HG03575 (cell line): ENCODE measurements around the gene TINAGL1.
"Not testable (repeated sequence)": the region's sequence is repeated elsewhere in the genome, so short reads cannot be mapped to it uniquely, and the experiment has no call there.

Experiments used
- ATAC-seq: cut with Tn5 transposase; IDR thresholded peaks from one replicate; pipeline ENCODE4 v1.9.1; 2021; ENCODE audit not compliant: unreplicated experiment, insufficient number of reproducible peaks, low FRiP score; ENCODE audit errors: extremely low read depth

TINAGL1 gene

DNA sequence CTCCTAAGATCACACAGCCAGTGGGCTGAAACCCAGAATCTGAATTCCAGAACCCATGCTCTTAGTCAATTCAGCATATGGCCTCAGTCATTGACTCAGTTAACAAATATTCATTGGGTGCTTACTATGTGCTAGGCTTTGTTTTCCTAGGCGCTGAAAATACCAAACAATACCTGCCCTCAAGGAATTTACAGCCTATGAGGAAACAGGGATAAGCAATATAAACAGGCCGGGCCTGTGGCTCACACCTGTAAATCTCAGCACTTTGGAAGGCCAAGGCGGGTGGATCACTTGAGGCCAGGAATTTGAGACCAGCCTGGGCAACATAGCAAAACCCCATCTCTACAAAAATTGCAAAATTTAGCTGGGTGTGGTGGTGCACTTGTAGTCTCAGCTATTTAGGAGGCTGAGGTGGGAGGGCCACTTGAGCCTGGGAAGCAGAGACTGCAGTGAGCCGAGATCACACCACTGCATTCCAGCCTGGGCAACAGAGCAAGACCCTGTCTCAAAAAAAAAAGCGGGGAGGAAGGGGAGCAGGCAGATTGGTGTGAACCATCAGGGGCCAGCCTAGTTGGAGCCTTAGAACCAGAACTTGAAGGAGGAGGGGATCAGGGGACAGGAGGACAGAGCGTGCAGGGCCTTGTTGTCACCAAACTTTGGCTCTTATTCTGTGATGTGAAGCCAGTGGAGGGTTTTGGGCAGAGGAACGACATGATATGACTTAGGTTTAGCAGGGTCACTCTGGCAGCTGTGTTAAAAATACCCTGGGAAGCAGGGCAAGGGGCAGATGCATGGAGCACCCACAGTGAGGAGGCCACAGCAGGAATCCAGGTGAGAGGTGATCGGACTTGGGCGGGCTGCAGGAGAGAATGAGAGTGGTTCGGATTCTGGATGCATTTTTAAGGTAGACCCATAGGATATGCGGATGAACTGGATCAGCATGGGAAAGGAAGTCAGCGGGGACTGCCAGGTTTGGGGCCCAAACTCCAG is 5.8 kb downstream of the TINAGL1 start:
- ATAC-seq: no peak

DNA sequence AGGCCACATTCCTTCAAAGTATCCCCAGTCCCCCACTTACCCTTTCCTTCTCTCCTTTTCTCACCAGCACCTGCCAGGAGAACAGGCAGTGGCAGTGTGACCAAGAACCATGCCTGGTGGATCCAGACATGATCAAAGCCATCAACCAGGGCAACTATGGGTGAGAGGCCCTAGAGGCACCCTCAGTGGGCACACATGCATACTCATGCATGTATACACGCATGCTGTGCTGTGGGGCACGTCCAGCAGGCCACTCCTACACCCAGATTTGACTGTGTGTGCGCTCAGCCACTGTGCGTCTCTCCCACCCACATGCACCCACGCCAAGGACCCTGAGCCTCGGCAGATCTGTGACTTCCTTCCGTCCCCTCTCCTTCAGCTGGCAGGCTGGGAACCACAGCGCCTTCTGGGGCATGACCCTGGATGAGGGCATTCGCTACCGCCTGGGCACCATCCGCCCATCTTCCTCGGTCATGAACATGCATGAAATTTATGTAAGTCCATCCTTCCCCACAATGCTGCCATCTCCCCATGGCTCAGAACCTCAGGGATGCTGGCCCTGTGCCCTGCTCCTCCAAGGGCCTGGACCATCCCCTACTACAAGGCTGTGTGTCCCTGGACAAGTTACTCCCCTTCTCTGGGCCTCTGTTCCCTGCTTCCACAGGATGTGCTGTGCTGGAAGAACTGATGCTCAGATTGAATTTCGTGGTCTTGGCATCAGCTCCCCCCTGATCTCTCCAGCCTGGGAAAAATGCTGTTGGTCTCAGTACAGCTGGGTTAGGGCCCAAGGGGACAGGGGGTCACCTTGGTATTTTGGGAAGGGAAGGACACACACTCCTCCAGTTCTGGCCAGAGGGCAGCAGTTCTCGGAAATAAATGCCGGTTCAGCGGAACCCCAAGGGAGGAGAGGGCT is 7.0 kb downstream of the TINAGL1 start:
- no peak for ATAC-seq

DNA sequence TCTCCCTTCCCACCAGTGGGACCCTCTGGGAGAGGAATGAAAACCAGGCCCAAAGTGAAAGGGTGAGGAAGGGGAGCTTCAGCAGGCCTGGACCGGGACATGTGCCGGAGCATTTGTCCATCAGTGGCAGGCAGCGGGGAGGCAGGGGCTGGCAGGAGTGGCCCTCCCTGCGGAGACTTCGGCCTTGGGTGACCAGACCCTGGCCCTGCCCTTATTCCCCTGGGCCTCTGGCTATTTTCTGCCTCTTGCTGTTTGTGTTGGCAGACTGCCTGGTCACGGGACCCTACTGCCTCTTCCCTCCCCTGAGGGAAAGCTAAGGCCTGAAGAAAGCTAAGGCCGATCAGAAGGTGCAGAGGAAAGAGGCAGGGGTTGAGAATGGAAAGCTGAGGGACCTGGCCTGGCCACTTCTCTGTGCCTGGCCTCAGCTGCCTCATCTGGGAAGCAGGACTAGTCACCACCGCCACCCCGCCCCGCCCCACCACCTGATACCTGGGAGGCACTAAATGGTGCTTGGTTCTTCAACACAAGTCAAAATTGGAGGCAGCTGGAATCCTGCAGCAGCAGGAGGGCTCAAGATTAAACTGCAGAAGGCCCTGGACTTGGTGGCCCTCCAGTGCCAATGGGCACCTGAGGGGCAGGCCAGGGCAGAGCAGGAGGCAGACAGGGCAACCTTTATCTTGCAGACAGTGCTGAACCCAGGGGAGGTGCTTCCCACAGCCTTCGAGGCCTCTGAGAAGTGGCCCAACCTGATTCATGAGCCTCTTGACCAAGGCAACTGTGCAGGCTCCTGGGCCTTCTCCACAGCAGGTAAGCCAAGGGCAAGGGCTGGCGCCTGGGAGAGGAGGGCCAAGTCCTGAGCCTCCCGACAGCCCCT is 7.9 kb downstream of the TINAGL1 start:
- no peak for ATAC-seq

DNA sequence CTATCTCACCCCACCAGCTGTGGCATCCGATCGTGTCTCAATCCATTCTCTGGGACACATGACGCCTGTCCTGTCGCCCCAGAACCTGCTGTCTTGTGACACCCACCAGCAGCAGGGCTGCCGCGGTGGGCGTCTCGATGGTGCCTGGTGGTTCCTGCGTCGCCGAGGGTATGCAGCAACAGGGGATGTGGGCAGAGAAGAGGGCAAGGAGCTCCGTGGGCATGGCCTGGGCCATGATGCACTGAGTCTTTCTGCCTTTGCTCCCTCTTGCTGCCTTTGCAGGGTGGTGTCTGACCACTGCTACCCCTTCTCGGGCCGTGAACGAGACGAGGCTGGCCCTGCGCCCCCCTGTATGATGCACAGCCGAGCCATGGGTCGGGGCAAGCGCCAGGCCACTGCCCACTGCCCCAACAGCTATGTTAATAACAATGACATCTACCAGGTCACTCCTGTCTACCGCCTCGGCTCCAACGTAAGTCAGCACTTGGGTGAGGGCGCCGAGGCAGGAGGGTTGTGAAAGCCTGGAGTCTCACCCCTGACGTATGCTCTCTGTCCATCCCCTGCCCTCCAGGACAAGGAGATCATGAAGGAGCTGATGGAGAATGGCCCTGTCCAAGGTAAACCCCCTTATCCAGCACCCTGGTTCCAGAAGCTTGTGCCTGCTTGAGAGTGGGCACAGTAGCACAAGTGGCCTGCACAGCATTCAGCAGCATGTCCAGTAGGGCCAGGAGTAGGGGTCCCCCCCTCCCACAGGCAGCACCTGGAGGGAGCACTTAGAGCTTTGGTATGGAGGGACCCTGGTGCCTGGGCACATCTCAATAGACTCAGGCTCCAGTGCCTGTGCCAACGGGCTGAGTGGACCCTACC is 8.8 kb downstream of the TINAGL1 start:
- ATAC-seq: no peak

DNA sequence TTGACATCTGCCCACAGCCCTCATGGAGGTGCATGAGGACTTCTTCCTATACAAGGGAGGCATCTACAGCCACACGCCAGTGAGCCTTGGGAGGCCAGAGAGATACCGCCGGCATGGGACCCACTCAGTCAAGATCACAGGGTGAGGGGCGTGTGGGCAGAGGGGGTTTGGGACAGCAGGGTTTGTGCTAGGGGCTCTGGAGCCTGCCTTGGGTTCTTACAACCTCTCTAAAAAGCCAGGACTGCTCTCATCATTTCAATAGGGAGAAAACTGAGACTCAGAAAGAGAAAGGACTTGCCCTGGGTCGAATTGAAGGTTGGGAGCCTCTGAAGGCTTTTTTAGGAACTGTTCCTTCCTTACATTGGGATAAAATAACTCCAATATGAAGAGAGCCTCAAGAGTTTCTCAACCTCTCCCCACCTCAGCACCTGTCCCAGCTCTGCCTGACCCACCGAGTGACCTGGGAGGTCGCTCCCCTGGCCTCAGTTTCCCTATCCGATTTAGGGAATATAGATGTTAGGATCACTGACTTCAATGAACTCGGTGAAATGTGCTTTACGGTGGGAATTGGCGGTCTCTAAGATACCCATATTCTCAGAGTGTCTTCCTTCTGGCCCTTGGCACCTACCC is 9.5 kb downstream of the TINAGL1 start:
- ATAC-seq: no peak

DNA sequence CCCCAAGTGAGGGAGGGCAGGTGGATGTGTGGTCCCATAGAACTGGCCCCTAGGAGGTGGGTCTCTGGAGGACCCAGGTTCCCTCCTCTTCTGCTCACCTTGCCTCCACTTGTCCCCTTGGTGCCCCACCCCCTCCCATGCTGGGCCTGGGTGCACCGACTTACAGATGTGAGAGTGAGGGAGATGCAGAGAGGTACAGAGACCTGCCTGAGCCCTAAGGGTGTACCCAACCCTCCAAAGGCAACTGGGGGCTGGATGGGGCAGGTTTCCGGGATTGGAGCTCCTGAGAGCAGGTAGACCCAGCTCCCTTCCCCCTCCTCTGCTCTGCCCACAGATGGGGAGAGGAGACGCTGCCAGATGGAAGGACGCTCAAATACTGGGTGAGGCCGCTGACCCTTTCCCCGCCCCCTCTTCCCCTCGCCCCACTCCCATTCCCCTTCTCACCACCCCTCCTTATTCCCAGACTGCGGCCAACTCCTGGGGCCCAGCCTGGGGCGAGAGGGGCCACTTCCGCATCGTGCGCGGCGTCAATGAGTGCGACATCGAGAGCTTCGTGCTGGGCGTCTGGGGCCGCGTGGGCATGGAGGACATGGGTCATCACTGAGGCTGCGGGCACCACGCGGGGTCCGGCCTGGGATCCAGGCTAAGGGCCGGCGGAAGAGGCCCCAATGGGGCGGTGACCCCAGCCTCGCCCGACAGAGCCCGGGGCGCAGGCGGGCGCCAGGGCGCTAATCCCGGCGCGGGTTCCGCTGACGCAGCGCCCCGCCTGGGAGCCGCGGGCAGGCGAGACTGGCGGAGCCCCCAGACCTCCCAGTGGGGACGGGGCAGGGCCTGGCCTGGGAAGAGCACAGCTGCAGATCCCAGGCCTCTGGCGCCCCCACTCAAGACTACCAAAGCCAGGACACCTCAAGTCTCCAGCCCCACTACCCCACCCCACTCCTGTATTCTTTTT is 10.3 kb downstream of the TINAGL1 start:
- ATAC-seq: no peak

DNA sequence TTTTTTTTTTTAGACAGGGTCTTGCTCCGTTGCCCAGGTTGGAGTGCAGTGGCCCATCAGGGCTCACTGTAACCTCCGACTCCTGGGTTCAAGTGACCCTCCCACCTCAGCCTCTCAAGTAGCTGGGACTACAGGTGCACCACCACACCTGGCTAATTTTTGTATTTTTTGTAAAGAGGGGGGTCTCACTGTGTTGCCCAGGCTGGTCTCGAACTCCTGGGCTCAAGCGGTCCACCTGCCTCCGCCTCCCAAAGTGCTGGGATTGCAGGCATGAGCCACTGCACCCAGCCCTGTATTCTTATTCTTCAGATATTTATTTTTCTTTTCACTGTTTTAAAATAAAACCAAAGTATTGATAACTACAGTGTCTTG is 11.0 kb downstream of the TINAGL1 start:
- ATAC-seq: not testable (repeated sequence)

DNA sequence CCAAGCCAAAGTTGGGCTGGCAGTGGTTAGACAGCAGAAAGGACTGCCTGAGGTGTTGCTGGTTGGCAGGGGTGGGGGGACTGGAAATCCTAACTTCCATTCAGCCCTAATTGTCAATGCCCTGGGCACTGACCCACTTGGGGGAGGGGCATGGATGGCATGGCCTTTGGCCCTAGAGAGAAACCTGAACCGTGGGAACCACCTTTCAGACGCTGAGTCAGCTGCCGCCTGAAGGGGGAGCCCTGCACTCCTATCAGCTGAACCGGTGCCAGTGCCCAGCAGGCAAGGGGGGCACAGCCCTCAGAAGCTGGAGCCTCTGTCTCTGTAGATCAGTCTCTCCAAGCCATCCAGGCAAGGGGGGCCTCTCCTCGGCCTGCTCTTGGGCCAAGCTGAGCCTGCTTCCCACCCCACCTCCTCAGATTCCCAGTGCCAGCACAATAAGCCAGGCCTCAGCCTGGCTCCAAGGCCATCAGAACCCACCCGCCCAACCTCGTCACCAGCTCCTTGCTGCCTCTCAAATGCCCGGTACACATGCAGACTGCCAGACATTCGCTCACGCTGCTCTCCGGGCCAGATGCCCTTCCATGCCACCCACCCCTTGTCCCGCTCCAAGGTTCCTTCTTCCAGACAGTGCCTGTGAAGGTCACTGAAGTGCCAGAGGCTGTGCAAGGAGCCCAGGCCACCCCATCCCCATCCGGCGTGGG is 11.6 kb downstream of the TINAGL1 start:
- ATAC-seq: no peak

DNA sequence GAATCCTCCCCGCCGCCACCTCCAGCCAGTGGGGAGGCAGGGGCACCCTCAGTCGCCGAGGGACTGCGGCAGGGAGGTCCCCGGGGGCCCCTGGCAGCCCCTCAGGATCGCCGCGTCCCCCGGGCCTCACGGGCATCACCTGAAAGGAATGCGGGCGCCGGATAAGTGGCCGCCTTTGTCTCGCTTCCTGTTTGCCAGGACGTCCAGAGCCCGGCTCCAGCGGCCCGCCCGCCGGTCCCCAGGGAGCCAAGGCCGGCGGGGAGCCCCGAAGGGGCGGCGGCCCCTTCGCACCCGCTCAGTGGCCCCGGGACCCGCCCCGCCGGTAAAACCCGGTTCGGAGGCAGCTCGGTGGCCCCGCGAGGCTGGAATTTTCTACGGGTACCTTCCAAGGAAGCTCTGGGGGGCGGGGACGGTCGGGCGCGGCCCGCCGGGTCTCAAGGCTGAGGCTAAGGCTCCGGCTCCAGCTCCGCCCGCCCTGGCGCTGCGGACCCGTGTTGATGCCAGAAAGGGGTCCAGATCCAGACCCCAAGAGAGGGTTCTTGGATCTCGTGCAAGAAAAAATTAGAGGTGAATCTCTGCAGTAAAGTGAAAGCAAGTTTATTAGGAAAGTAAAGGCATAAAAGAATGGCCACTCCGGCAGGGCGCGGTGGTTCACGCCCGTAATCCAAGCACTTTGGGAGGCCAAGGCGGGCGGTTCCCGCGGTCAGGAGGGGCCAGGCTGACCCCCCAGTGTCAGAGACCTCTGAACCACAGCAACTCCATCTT is 12.6 kb downstream of the TINAGL1 start:
- no peak for ATAC-seq

DNA sequence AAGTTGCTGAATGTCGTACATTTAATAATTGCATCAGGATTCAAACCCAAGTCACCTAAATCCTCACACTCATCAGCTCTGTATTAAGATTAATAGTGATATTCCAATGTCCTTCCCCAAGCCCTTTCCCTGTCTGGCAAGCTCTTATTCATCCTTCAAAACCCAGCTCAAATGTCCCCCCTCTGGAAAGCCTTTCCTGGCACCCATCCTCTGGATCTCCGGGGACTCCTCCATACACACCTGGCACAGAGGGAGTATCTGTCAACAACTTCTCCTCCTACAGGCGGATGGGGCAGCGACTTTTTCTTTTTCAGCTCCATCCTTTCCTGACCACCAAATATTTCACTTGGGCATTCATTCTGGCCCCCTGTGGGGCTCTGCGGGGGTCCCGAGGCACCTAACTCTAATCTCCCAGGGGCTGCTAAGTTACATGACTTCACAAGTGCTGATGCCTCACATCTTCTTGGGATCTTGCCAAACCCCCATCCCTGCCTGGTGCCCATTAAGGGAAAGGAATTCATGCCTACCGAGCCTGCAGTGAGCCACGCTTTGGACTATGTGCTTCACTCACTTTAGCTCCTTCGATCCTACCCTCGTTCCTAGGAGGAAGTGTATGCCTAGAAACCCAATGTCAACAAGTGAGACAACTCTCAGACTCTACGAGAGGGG is 15.2 kb downstream of the TINAGL1 start:
- ATAC-seq: no peak

DNA sequence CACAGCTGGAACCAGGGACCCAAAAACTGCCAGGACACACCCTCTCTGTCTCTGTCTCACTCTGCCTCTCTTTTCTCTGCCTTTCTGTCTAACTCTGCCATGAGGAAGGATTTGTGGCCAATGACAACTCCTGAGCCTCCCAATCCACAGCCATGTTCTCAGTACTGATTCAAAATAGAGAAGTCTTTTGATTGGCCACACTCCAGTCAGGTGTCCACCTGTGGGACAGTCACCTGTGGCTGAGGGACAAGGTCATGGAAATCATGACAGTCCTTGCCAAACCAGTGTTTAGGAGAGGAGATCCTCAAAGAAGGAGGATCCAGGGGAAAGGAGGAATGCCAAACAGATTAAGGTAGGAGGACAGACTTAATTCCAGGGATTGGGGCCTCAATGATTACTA is 15.8 kb downstream of the TINAGL1 start:
- no peak for ATAC-seq

DNA sequence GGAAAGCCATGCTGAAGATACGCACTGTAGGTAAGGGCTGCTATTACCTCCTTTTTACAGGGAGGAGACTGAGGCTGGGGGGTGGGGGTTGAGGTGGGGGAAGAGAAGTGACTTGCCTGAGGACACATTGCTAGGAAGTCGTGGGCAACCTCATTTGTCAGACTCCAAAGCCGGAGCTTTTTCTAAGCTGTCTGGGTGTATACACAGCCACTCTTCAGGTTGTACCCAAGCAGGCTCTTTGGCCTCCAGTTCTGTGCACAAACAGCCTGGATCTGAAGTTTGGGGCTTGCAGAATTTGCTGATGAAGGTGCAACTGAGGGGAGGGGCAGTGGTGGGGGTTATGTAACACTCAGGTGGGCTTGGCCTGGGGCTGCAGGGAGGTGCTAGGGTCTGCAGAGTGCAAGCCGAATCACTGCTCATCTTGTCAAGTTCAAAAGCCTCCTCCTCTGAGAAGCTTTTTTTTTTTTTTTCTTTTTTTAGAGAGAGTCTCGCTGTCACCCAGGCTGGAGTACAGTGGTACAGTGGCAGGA is 16.9 kb downstream of the TINAGL1 start:
- ATAC-seq: no peak

DNA sequence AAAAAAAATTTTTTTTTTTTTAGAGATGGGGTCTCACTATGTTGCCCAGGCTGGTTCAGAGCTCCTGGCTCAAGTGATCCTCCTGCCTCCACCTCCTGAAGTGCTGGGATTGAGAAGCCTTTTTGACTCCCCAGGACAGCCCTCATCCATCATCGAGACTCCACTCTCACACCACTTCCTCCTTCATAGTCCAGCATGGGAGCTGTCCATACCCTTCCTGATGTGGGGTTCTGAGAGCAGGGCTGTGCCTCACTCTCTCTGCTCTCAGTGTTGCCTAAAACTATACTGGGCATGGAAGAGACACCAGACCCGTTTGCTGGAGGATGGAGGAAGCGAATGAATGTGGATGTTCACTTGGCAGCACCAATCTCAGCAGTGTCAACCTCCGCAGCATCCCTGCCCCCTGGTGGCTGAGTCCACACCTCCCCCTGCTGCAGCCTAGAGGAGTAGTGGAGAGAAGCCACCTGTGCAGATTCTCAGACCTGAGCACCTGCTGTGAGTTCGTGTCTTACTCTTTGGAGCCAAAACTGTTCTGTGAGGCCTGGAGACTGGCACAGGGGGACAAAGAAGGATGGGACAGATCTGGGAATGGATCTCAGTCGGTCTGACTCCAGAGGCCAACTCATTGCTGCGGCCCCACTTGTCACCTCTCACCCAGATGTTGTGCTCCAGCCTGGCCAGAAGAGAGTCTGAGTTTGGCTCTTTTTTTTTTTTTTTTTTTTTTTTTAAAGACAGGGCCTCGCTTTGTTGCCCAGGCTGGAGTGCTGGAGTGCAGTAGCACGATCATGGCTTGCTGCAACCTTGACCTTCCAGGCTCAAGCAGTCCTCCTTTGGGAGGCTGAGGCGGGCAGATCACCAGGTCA is 17.7 kb downstream of the TINAGL1 start:
- no peak for ATAC-seq
